GM19023 (cell line): ENCODE data around the gene RAD21L1.

ENCODE experiments used
- ATAC-seq: cut with Tn5 transposase; IDR thresholded peaks from one replicate; pipeline ENCODE4 v1.9.1; 2021; ENCODE audit warnings: mild to moderate bottlenecking, moderate library complexity; ENCODE audit not compliant: unreplicated experiment

RAD21L1 gene

GRCh38 chr20:1293641-1294379 is 68.0 kb downstream of the RAD21L1 start:
- ATAC-seq: no peak

- no peak for ATAC-seq
These were observed 68.7 kb downstream of the RAD21L1 start for GRCh38 chr20:1294497-1294896.

- no peak for ATAC-seq
These were observed 69.6 kb downstream of the RAD21L1 start for GRCh38 chr20:1295276-1295930.

- ATAC-seq: no peak
These were observed 70.3 kb downstream of the RAD21L1 start for GRCh38 chr20:1296117-1296610.

- no peak for ATAC-seq
These were observed 71.1 kb downstream of the RAD21L1 start for GRCh38 chr20:1296922-1297321.

GRCh38 chr20:1297486-1297885 is 71.6 kb downstream of the RAD21L1 start:
- ATAC-seq: no peak

GRCh38 chr20:1298166-1298565 is 72.3 kb downstream of the RAD21L1 start:
- no peak for ATAC-seq

GRCh38 chr20:1298888-1299511 is 73.2 kb downstream of the RAD21L1 start:
- no peak for ATAC-seq

- no peak for ATAC-seq
These were observed 73.7 kb downstream of the RAD21L1 start for GRCh38 chr20:1299522-1299921.

- no peak for ATAC-seq
These were observed 74.4 kb downstream of the RAD21L1 start for GRCh38 chr20:1300083-1300840.

GRCh38 chr20:1301031-1301529 is 75.2 kb downstream of the RAD21L1 start:
- no peak for ATAC-seq

GRCh38 chr20:1302685-1303541 is 77.1 kb downstream of the RAD21L1 start:
- ATAC-seq: no peak

GRCh38 chr20:1304710-1305515 is 79.1 kb downstream of the RAD21L1 start:
- ATAC-seq: no peak
